HG03575 (cell line): Measurements from ENCODE around the gene AP3S2.
"Not testable (repeated sequence)": the region's sequence is repeated elsewhere in the genome, so short reads cannot be mapped to it uniquely, and the experiment has no call there.

ENCODE experiments used
- ATAC-seq: cut with Tn5 transposase; IDR thresholded peaks from one replicate; pipeline ENCODE4 v1.9.1; 2021; ENCODE audit not compliant: unreplicated experiment, insufficient number of reproducible peaks, low FRiP score; ENCODE audit errors: extremely low read depth

AP3S2 gene

GRCh38 chr15:89893696-89894447 is at the start of gene AP3S2:
Gene AP3S2 (minus strand): TSS chr15:89893994. CDS start chr15:89893949, 45 bp downstream.
- ATAC-seq, result peak; percentile 64

DNA sequence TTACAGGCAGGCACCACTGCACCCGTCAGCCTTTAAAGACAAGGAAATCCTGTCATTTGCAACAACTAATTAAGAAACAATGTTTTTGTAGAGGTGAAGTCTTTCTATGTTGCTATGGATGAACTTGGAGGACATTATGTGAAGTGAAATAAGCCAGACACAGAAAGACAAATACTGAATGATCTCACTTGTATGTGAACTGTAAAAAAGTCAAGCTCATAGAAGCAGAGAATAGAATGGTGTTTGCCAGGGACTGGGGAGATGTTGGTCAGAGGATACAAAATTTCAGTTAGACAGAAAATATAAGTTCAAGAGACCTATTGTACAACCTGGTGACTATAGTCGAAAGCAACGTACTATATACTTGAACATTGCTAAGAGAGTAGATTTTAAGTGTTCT is 46.1 kb upstream of the AP3S2 start:
- ATAC-seq, result no peak

GRCh38 chr15:89939377-89939776 is 45.6 kb upstream of the AP3S2 start:
- not testable (repeated sequence) for ATAC-seq

- ATAC-seq, result no peak
Measured at GRCh38 chr15:89937365-89938350, 43.9 kb upstream of the AP3S2 start.

- no peak for ATAC-seq
Measured at GRCh38 chr15:89936786-89937265, 43.0 kb upstream of the AP3S2 start.

DNA sequence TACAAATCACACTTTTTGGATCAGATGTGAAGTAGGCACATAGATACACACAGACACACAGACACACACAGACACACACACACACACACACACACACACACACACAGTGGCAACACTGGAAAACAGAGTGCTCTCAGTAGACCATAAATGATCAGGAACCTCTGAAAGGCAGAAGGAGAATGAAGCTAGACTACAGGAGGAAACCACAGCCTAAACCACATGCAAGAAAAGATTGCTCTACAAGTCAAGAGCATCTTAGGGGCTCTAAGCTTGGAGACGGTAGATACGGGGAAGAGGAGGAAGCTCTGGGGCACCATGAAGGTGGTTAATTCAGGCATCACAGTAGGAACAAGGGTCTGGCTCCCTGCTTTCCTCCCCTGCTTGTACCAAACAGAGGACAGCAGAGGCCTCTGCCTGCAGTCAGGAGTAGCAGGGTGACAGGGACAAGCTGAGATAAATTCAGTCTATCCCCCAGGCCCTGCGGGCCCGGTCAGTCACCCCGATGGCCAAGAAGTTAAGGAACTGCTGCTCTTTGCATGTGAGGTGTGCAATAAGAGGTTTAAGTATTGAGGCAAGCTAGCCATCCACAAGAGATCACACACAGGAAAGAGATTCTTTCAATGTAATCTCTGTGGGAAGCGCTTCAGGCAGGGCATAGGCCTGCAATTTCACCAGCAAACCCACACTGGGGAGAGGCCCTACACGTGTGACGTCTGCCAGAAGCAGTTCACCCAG is 42.4 kb upstream of the AP3S2 start:
- no peak for ATAC-seq

GRCh38 chr15:89932880-89933279 is 39.1 kb upstream of the AP3S2 start:
- no peak for ATAC-seq

DNA sequence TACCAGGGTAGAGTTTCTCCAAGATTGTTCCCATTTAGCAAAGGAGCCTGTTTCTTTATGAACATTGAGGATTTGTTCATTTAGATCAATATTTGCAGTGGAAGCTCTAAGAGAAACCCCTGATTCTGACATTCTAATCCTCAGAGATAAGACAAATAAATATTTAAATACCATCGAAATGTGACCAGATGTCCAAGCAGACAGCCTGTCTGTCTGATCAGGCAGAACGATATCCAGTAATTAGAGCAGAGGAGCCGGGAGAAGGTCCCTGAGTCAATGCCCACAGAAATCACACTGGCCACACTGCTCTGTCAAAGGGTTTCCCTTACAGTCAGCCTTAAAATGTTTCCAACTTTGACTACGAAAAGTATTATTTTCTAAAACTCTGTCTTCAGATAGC is 34.6 kb upstream of the AP3S2 start:
- ATAC-seq, result no peak

DNA sequence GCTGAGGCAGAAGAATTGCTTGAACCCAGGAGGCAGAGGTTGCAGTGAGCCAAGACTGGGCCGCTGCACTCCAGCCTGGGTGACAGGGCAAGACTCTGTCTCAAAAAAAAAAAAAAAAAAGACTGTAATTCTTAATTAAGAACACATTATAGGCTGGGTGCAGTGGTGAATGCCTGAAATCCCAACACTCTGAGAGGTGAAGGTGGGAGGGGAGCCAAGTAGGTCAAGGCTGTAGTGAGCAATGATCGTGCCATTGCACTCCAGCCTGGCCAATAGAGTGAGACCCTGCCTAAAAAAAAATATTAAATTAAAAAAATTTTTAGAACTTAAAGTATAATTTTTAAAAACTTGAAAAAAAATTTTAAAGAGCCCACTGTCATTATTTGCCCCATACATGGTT is 32.4 kb upstream of the AP3S2 start:
- ATAC-seq, result no peak

- ATAC-seq, result no peak
Measured at GRCh38 chr15:89917442-89918101, 23.8 kb upstream of the AP3S2 start.

DNA sequence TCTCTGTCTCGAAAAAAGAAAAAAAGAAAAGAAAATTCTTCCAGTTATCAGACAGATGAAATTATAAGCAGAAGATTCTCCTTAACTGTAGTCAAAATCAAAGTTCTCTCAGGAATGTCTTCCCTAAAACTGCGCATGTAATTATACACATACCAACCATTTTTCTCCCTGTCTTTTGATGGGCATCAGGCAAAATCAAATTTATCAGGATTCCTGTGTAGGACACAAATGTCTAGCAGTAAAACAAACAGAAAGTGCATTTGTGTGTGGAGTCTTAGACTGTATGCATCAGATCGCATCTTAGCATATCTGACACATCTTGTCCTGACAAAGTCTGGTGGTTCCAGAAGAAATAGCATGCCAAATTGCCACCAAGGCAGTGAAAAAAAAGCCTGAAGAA is 22.9 kb upstream of the AP3S2 start:
- no peak for ATAC-seq

DNA sequence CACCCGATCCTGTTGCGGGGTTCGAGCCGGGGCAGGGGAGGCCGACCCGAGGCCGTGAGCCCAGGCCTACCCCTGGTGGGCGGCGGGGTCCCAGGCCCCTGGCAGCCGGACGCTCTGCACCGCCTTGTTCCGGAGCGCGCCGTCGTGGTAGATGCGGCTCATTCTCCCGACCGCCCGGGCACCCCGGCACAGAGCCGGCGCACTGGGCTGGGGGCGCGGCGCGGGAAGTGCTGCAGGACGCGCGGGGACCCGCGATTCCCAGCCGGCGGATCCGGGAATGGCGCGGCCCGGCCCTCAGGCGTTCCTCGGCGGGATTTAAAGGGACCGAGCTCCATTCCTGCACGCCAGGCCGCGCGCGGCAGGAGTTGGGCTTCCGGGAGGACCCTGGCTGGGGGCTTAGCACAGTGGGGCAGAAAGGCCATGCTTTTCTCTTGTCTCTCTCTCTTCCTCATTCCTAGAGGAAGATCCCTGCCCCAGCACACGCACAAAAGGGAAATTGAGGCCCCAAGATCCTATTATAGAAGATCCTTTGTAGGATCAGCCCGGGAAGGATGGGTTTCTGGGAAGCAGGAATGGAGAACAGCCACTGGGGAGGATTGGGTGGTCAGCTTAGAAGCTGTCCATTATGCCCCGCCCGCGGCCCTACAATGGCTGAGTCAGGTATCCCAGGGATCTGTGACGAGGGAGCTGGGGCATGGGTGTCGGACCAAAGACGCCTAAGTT is 19.0 kb upstream of the AP3S2 start, which contains the start of gene ARPIN:
TSS of gene ARPIN (minus strand) at position 279 of the 723 bp plus-strand sequence. CDS start at position 162, 117 bp downstream.
- no peak for ATAC-seq

DNA sequence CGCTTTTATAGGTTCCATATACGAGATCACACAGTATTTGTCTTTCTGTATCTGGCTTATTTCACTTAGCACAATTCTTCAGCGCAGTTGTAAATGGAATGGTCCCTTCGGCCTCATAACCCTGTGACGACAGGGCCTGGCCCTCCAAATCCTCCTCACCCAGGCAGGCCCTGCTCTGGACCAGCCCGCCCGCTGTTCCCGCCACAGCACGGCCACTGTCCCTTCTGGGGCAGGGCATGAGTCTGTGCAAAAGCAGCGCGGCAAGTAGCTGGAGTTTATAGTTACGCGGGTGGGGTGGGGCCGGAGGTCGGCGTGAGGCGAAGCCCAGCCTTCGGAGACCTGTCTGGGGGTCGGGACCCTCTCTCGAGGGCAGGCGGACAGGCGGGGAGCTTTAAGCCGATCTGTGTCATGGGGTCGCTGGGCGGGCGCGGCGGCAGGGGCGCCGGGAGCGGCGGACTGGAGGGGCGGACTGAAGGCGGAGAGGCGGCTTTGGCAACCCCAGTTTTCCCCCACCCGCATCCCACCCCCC is 18.4 kb upstream of the AP3S2 start:
- no peak for ATAC-seq

DNA sequence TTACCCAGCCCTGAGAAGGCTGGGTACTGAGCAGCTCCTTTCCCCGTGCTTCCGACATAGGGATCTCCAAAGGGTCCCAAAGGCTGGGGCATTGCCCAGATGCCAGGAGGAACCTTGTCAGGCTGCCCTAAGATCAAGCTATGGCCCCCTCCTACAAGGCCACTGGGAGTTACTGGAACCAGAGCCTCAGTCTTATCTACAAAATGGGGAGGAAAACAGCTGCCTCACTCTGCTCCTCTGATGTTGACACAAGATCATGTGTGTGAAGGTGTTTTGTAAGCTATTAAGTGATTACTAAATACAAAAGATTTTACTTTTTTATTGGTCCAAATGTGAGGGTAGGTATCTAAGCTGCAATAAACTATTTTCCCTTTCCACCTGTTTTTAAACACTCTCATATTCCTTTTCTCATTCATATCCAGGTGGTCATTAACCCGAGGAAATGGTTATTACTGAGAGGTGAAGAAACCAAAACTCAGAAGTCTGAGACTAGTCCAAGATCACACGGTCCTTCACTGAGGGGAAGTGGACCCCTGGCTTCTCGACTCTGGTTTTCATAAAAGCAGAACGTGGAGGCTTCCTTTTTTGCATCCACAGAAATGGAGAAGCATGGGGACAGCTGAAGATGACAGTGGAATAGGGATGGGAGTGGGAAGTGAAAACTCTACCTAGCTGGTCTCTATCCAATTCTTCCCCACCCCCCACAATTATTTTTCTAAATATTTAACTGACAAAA is 17.3 kb upstream of the AP3S2 start:
- ATAC-seq, result no peak

DNA sequence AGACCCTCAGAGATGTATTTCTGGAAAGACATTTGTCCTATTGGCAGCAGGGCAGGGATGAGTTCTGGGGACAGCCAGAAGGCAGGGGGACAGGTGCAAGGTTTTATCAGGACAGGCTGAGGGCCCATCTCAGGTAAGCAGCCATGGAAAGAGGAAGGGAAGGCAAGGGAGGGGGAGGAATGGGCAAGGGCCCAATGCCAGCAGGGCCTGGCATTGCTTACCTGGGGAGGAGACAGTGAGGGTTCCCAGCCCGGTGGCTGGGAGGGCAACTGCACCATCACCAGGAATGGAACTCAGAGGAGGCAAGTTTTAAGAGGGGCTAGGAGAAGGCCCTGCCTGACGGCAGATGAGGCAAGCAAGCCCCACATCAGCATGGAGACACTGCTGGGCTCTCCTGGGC is 15.8 kb upstream of the AP3S2 start:
- no peak for ATAC-seq

DNA sequence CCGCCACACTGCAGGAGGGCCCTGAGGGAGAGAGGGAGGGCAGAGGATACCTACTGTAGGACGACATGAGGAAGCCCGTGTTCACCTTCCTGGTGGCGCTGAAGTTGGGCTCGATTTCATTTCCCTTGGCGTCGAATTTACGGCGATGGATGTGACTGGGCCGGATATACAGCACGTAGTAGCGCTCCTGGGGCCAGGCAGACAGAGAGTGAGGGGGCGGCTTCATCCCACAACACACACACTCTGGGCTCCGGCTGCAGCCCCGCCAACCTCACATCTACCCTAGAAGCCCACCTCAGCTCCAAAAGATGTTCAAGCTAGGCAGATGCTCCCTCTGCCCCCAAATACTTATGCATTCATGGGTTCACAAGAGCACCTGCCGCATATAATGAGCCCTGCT is 14.4 kb upstream of the AP3S2 start:
- no peak for ATAC-seq

DNA sequence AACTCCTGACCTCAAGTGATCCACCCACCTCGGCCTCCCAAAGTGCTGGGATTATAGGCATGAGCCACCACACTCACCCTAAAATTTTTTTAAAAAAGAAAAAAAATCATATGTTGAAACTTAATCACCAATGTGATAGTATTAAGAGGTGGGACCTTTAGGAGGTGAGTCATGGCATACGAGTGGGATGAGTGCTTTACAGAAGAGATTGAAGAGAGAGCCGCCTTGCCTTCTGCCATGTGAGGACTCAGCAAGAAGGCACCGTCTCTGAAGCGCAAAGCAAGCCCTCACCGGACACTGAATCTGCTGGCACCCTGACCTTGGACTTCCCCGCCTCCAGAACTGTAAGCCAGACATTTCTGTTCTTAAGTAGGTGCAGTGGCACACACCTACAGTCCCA is 13.5 kb upstream of the AP3S2 start:
- no peak for ATAC-seq
